ENCODE results near the gene DPRX.

GRCh38 chr19:53583181-53583580, 48.6 kb upstream of the DPRX start:
- TF ChIP-seq CTCF (IDR thresholded peaks at IDR 0.05) (no peak), POLR2A (IDR thresholded peaks at IDR 0.05) (no peak)
